GM12878 (cell line): Measurements from ENCODE around the gene NAPEPLD. TPM values are rescaled to one million over a fixed set of nuclear protein-coding genes. Genes with fewer than 3 reads are reported as not detected.

ENCODE experiments used
- ATAC-seq: fragments of 200-7000 bp; cut with Tn5 transposase; 3 replicates; pipeline ENCODE4 v1.9.1; 2020; ENCODE audit warnings: mild to moderate bottlenecking, moderate library complexity
- BruUV-seq: library from RNA; stranded (reverse); fragments of 400-500 nt; replicated peaks from 2 replicates; lab custom pipeline; 2021; lab: Mats Ljungman, UMichigan
- CTCF ChIA-PET: fragments of 300-600 bp; sonication (Branson Sonifier 250); formaldehyde crosslinking; extraction: SDS; loops from one replicate; lab custom pipeline; 2021; ENCODE audit warnings: inconsistent platforms; lab: Yijun Ruan, JAX
- POLR2A ChIA-PET: fragments of 350-600 bp; formaldehyde crosslinking; extraction: SDS; loops from one replicate; lab custom pipeline; 2021; ENCODE audit warnings: inconsistent platforms; lab: Charles Lee
- RAD21 ChIA-PET: fragments of 300-600 bp; sonication (Branson Sonifier 250); formaldehyde crosslinking; loops from one replicate; lab custom pipeline; 2023; ENCODE audit warnings: antibody characterized with exemption; ENCODE audit not compliant: unreplicated experiment; lab: Charles Lee
- SMC1A ChIA-PET: fragments of 300-600 bp; sonication (Branson Sonifier 250); formaldehyde crosslinking; loops from one replicate; lab custom pipeline; 2023; ENCODE audit not compliant: unreplicated experiment, uncharacterized antibody; lab: Charles Lee
- DNase-seq: peaks from one replicate; pipeline ENCODE4 v3.0.0-alpha.2; 2011; ENCODE audit warnings: low read depth, low spot score
- FAIRE-seq: peaks from 3 replicates; lab custom pipeline; 2011; peaks lifted over from hg19 to GRCh38; lab: Jason Lieb, UNC
- H2AFZ ChIP-seq: 2 replicates; pipeline ENCODE4 v1.6.0; 2011; ENCODE audit warnings: low read depth, low read length, control low read depth; ENCODE audit not compliant: control insufficient read depth
- H3K27ac ChIP-seq: 2 replicates; pipeline ENCODE4 v1.5.1; 2011; ENCODE audit warnings: control low read depth; ENCODE audit not compliant: control insufficient read depth, insufficient read depth
- H3K27me3 ChIP-seq, 2 experiments: replicated peaks in 1 of 2; 2 replicates each; pipeline versions ENCODE4 v1.6.0 to v1.6.1; 2011; ENCODE audit warnings: low read length in 1 of 2; ENCODE audit not compliant: control insufficient read depth in 2 of 2, insufficient read depth in 2 of 2
- H3K36me3 ChIP-seq, 2 experiments: 2 replicates each; pipeline ENCODE4 v1.5.1; 2011; ENCODE audit warnings: low read length in 1 of 2; ENCODE audit not compliant: control insufficient read depth in 2 of 2, insufficient read depth in 2 of 2
- H3K4me1 ChIP-seq: 2 replicates; pipeline ENCODE4 v1.6.1; 2011; ENCODE audit warnings: mild to moderate bottlenecking, low read length, moderate library complexity, mixed read lengths; ENCODE audit not compliant: control insufficient read depth, insufficient read depth
- H3K4me2 ChIP-seq: 2 replicates; pipeline ENCODE4 v1.6.0; 2011; ENCODE audit warnings: control low read depth; ENCODE audit not compliant: control insufficient read depth, insufficient read depth
- H3K4me3 ChIP-seq: fragments of 200-600 bp; sonication (generic); 2 replicates; pipeline ENCODE4 v1.5.1; 2016
- H3K79me2 ChIP-seq: 2 replicates; pipeline ENCODE4 v1.6.0; 2011; ENCODE audit warnings: low read length; ENCODE audit not compliant: control insufficient read depth, insufficient read depth
- H3K9ac ChIP-seq: 2 replicates; pipeline ENCODE4 v1.8.0; 2011; ENCODE audit warnings: low read length, control low read depth, mixed read lengths; ENCODE audit not compliant: control insufficient read depth, insufficient read depth
- H3K9me3 ChIP-seq: replicated peaks from 3 replicates; pipeline ENCODE4 v1.5.1; 2011; ENCODE audit warnings: mild to moderate bottlenecking, low read length; ENCODE audit not compliant: control insufficient read depth, insufficient read depth
- H4K20me1 ChIP-seq: 2 replicates; pipeline ENCODE4 v1.6.0; 2011; ENCODE audit not compliant: control insufficient read depth, insufficient read depth
- BMI1 ChIP-seq: fragments of 450-650 bp; IDR thresholded peaks from 2 replicates; pipeline ENCODE4 v1.6.1; 2016; ENCODE audit warnings: mild to moderate bottlenecking, moderate library complexity, borderline replicate concordance
- FOXM1 ChIP-seq: IDR thresholded peaks from 2 replicates; pipeline ENCODE4 v1.6.1; 2012; ENCODE audit warnings: low read depth, mild to moderate bottlenecking, inconsistent platforms, low read length, moderate library complexity
- NR2C1 ChIP-seq: fragments of 450-650 bp; IDR thresholded peaks from 2 replicates; pipeline ENCODE4 v1.6.1; 2017; ENCODE audit warnings: antibody characterized with exemption, mild to moderate bottlenecking, moderate library complexity
- PAX5 ChIP-seq: IDR thresholded peaks from 2 replicates; pipeline ENCODE4 v1.6.1; 2011; ENCODE audit warnings: low read depth, low read length, borderline replicate concordance
- RELA ChIP-seq: fragments of 450-650 bp; IDR thresholded peaks from 2 replicates; pipeline ENCODE4 v1.8.0; 2014; ENCODE audit warnings: borderline replicate concordance; ENCODE audit not compliant: partially characterized antibody
- ZNF217 ChIP-seq: fragments of 450-650 bp; IDR thresholded peaks from 2 replicates; pipeline ENCODE4 v1.6.1; 2017; ENCODE audit warnings: antibody characterized with exemption, mild to moderate bottlenecking
- WGBS: methylation state at CpG from one replicate; pipeline ENCODE4 v1.1.6; 2016; ENCODE audit warnings: low lambda C conversion rate; ENCODE audit not compliant: insufficient replicate concordance, insufficient coverage; ENCODE audit errors: missing lambda C conversion rate; 5-methylcytosine and 5-hydroxymethylcytosine counted together
- in situ Hi-C: fragments of 300-500 bp; cut with MboI; formaldehyde crosslinking; loops from 9 replicates; pipeline ENCODE4 v1.14.3; 2018; ENCODE audit warnings: mixed read lengths
- intact Hi-C: fragments of 100-400 bp; cut with micrococcal nuclease; formaldehyde crosslinking; loops from one replicate; pipeline ENCODE4 v1.14.2; 2022; ENCODE audit not compliant: unreplicated experiment
- polyA plus RNA-seq, 11 experiments: library from polyadenylated mRNA; depleted of rRNA in 4 of 11; unstranded in 6 of 11; stranded (reverse) in 5 of 11; fragments of >200 nt; fragmentation: Nextera tagmentation in 4 of 11; fragmentation: Illumina TruSeq in 1 of 11; extraction: Ambion mirVana in 4 of 11; extraction: Trizol in 1 of 11; gene quantifications; 1 replicate in 1 of 11; 2 replicates in 10 of 11; pipeline versions ENCODE4 v1.2.1 to v1.2.3, GENCODE V29; 2011 to 2016; ENCODE audit warnings: inconsistent platforms in 2 of 11, missing spikeins in 2 of 11, low read depth in 1 of 11
- total RNA-seq, 4 experiments: library from RNA; depleted of rRNA in 3 of 4; stranded (reverse); fragments of >200 nt in 3 of 4; fragmentation: Illumina TruSeq in 1 of 4; extraction: Trizol in 1 of 4; gene quantifications; 2 replicates each; pipeline versions ENCODE4 v1.2.1 to v1.2.3, GENCODE V29; 2013 to 2021
- TF ChIP-seq, protein P1 (sequence below): IDR thresholded peaks from 2 replicates; pipeline ENCODE4 v1.6.1; 2011; ENCODE audit warnings: mild to moderate bottlenecking, low read depth, low read length, moderate library complexity; ENCODE audit not compliant: insufficient replicate concordance

The NAPEPLD gene
- total and polyA plus RNA-seq, 10 of the 15 experiments (the other 5 are each of a cell fraction or from before 2014, with no cell fraction given), result 6.0 to 16.2 (median 8.6) TPM

DNA sequence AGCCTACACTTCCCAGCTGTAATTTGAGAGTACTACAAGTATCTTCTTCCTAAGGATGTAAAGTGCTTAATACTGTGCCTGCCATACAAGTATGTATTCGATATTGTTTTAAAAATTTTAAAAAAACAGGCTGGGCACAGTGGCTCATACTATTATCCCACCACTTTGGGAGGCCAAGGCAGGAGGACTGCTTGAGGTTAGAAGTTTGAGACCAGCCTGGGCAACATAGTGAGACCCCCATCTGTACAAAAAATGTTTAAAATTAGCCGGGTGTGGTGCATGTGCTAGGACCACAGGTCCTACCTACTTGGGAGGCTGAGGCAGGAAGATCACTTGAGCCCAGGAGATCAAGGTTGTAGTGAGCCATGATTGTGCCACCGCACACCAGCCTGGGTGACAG is 65.7 kb downstream of the NAPEPLD start:
- Histone ChIP-seq H3K4me2 (no peak overlapping the region), H3K4me3 (no peak overlapping the region), H3K27me3 (no peaks in the 10 kb centered on the region), H3K36me3 (peaks cover 0 to 20% of the 10 kb centered on the region in 2 experiments; a peak in 2 of 4 replicates), H3K79me2 (peaks cover 2% of the 10 kb centered on the region), H3K27ac (no peak overlapping the region), H3K9ac (no peak overlapping the region), H2AFZ (no peak overlapping the region), H4K20me1 (no peaks in the 10 kb centered on the region), H3K9me3 (no peaks in the 10 kb centered on the region), H3K4me1 (no peaks in the 10 kb centered on the region)
- ATAC-seq, result no peak
- WGBS, result 99% methylated on average over 3 of the region's 3 CpGs
- no TSS peak for BruUV-seq
- SMC1A ChIA-PET, result no interaction called here
- FAIRE-seq, result no peak
- POLR2A ChIA-PET, result no interaction called here
- intact Hi-C loops, result no loop called here
- CTCF ChIA-PET, result no interaction called here
- in situ Hi-C loops, result no loop called here
- RAD21 ChIA-PET, result no interaction called here
- no peak for DNase-seq
- TF ChIP-seq PAX5, result no peak
- no peak for TF ChIP-seq NR2C1
- no peak for TF ChIP-seq ZNF217
- no peak for TF ChIP-seq BMI1
- TF ChIP-seq RELA, result no peak
- TF ChIP-seq FOXM1, result no peak
- TF ChIP-seq, protein P1, sequence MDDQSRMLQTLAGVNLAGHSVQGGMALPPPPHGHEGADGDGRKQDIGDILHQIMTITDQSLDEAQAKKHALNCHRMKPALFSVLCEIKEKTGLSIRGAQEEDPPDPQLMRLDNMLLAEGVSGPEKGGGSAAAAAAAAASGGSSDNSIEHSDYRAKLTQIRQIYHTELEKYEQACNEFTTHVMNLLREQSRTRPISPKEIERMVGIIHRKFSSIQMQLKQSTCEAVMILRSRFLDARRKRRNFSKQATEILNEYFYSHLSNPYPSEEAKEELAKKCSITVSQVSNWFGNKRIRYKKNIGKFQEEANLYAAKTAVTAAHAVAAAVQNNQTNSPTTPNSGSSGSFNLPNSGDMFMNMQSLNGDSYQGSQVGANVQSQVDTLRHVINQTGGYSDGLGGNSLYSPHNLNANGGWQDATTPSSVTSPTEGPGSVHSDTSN, result no peak
